Endothelial cell (in vitro differentiated cells): ENCODE measurements around the gene BACH2. TPM values are rescaled to one million over a fixed set of nuclear protein-coding genes. Genes with fewer than 3 reads are reported as not detected.

Experiments used
- DNase-seq: peaks from one replicate; pipeline ENCODE4 v3.0.0; 2021; ENCODE audit warnings: low spot score
- H3K27ac Mint-ChIP-seq: one replicate; pipeline ENCODE4 v1.8.0; 2021; ENCODE audit warnings: mixed read lengths, inconsistent platforms; ENCODE audit not compliant: unreplicated experiment
- H3K27me3 Mint-ChIP-seq: one replicate; pipeline ENCODE4 v1.8.0; 2021; ENCODE audit warnings: mild to moderate bottlenecking, moderate library complexity, mixed read lengths, inconsistent platforms; ENCODE audit not compliant: unreplicated experiment
- H3K36me3 Mint-ChIP-seq: one replicate; pipeline ENCODE4 v1.8.0; 2021; ENCODE audit warnings: mild to moderate bottlenecking, low read depth, mixed read lengths, inconsistent platforms; ENCODE audit not compliant: unreplicated experiment
- H3K4me1 Mint-ChIP-seq: one replicate; pipeline ENCODE4 v1.8.0; 2021; ENCODE audit warnings: mild to moderate bottlenecking, mixed read lengths, inconsistent platforms; ENCODE audit not compliant: unreplicated experiment
- H3K4me3 Mint-ChIP-seq: one replicate; pipeline ENCODE4 v1.8.0; 2021; ENCODE audit warnings: mild to moderate bottlenecking, mixed read lengths, inconsistent platforms; ENCODE audit not compliant: unreplicated experiment
- H3K9me3 Mint-ChIP-seq: one replicate; pipeline ENCODE4 v1.8.0; 2021; ENCODE audit warnings: mixed read lengths, inconsistent platforms; ENCODE audit not compliant: unreplicated experiment
- CTCF ChIP-seq: fragments of 200-600 bp; sonication (generic); IDR thresholded peaks from one replicate; pipeline ENCODE4 v1.5.0; 2021; ENCODE audit warnings: antibody characterized with exemption; ENCODE audit not compliant: unreplicated experiment
- total RNA-seq: library from RNA; stranded (reverse); fragmentation: NEBNext Ultra II Directional; extraction: Animal tissue kit (Norgen Biotek cat#: 25700); gene quantifications from one replicate; pipeline ENCODE4 v1.2.1, GENCODE V29; 2021; ENCODE audit not compliant: unreplicated experiment

BACH2 gene
- total RNA-seq, 1 donor from 2014 or later = 3.9 TPM

GRCh38 chr6:90003069-90003795 is 293.4 kb downstream of the BACH2 start:
- H3K4me3 Mint-ChIP-seq = no peak overlapping the region
- no peaks in the 10 kb centered on the region for H3K27me3 Mint-ChIP-seq
- no peak for DNase-seq
- H3K9me3 Mint-ChIP-seq = no peaks in the 10 kb centered on the region
- H3K4me1 Mint-ChIP-seq = no peaks in the 10 kb centered on the region
- TF ChIP-seq CTCF = no peak
- no peaks in the 10 kb centered on the region for H3K36me3 Mint-ChIP-seq
- no peak overlapping the region for H3K27ac Mint-ChIP-seq

- no peaks in the 10 kb centered on the region for H3K9me3 Mint-ChIP-seq
- H3K27me3 Mint-ChIP-seq = peaks cover 2% of the 10 kb centered on the region
- no peak for TF ChIP-seq CTCF
- no peaks in the 10 kb centered on the region for H3K36me3 Mint-ChIP-seq
- no peak overlapping the region for H3K27ac Mint-ChIP-seq
- H3K4me3 Mint-ChIP-seq = no peak overlapping the region
- DNase-seq = no peak
- H3K4me1 Mint-ChIP-seq = peaks cover 4% of the 10 kb centered on the region
Measured at GRCh38 chr6:90000864-90001731, 295.5 kb downstream of the BACH2 start.

- Mint-ChIP-seq H3K4me3 (no peak overlapping the region), H3K27me3 (peaks cover 2% of the 10 kb centered on the region), H3K4me1 (peaks cover 4% of the 10 kb centered on the region), H3K36me3 (no peaks in the 10 kb centered on the region), H3K27ac (no peak overlapping the region), H3K9me3 (no peaks in the 10 kb centered on the region)
- no peak for DNase-seq
- TF ChIP-seq CTCF = no peak
Measured at GRCh38 chr6:89999945-90000825, 296.5 kb downstream of the BACH2 start.

- DNase-seq = no peak
- Mint-ChIP-seq H3K27ac (no peak overlapping the region), H3K4me3 (no peak overlapping the region), H3K4me1 (peaks cover 4% of the 10 kb centered on the region), H3K27me3 (peaks cover 2% of the 10 kb centered on the region), H3K9me3 (no peaks in the 10 kb centered on the region), H3K36me3 (no peaks in the 10 kb centered on the region)
- TF ChIP-seq CTCF = no peak
Measured at GRCh38 chr6:89999154-89999553, 297.5 kb downstream of the BACH2 start.
